HG02588 (cell line): ENCODE results near the gene GPR176.

ENCODE experiments used
- ATAC-seq: cut with Tn5 transposase; IDR thresholded peaks from one replicate; pipeline ENCODE4 v1.9.1; 2021; ENCODE audit warnings: mild to moderate bottlenecking, moderate library complexity; ENCODE audit not compliant: unreplicated experiment

GPR176 gene

DNA sequence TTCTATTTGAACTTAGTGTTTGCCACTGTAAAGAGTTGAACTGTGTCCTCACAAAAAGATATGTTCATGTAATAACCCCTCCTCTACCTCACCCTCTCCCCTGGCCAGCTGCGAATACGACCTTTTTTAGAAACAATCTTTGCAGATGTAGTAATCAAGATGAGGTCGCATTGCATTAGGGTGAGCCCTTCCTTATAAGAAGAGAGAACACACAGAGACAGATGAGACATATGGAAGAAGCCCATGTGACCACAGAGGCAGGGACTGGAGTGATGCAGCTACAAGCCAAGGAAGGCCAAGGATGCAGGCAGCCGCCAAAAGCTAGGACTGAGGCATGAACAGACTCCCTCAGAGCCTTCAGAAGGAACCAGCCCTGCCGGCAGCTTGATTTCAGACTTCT lies 27.6 kb downstream of the GPR176 start:
- no peak for ATAC-seq

DNA sequence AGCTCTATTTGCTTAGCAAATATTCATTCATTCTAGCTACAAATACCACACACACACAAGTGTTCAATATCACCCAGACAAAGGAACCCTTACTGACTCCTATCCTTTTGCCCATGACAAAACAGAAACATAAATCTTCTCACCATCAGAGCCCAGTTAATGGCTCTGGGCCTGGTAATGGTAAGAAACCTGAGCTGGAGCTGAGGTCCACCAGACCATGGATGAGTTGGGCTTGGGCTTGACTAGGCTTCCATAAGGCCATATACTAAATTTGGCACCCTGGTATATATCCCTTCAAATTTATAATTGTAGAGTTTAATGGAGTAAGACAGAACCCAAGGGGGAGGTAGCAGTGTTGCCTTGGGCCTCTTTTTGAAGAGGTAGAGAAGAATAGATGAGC lies 29.4 kb downstream of the GPR176 start:
- ATAC-seq, result no peak

DNA sequence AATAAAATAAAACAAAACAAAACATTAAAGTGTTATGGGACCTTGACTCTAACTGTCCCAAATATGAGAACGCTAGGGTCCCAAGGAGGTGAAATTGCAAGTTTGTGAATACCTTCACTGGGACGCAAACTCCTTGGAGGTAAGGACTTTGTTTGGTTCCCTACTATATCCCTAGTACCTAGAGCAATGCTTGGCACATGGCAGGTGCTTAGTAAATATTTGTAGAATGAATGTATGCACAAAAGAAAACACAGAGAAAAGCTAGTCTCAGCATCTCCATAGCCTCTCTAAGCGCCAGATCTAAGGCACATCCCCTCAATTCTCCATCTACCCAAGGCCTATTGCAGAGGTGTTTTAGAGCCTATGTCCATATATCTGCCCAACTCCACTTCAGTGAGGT lies 30.5 kb downstream of the GPR176 start:
- ATAC-seq, result no peak

GRCh38 chr15:39888809-39889208 lies 31.3 kb downstream of the GPR176 start:
- ATAC-seq, result no peak

- ATAC-seq, result no peak
These were observed 31.8 kb downstream of the GPR176 start for GRCh38 chr15:39888243-39888642.

DNA sequence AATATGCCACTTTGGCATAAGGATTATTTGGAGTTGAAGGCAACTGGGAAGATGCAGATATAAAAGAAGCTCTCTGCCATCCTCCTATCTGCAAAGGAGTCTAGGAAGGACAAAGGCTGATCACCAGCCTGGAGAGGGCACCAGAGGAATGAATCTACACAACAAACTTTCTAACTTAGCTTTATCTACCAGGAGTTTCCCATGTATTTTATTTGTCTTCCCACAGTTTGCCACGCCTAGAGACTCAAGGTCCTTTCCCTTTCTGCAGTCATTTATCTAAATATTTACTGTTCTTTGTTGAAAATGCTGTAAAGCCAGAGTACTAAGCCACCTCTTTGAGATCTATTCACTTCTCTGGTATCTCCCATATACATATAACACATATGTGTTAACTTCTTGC lies 32.2 kb downstream of the GPR176 start:
- no peak for ATAC-seq

GRCh38 chr15:39887211-39887610 lies 32.9 kb downstream of the GPR176 start:
- no peak for ATAC-seq

GRCh38 chr15:39886418-39886817 lies 33.6 kb downstream of the GPR176 start:
- ATAC-seq, result no peak

DNA sequence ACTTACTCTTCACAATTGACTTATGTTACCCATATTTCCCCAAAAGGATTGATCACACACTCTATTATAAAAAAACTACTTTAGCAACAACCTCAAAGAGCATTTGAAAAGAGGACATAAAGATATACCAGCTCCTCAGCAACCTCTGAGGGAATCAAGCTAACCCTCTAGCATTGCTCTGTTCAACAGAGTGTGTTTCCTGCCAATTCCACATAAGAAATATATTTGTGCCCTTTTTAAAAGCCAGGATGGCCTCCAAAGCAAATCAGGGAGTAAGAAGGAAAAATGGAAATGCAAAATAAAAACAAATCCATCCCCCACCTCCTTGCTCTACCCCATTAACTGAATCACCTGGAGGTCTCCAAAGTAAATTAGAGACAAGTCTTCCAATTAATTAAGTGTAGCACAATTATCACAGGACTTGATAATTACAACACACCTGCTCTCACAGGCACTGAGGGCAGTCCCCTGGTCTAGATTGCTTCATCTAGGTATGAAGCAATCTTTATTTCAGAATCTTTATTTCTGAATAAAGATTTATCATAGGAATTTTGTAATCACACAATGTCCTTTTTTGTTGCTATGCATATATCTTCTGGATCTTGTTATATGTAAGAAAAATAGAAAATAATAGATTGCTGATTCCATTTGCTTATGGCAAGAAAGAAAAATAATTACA lies 34.8 kb downstream of the GPR176 start:
- no peak for ATAC-seq

- no peak for ATAC-seq
These were observed 35.7 kb downstream of the GPR176 start for GRCh38 chr15:39884351-39884750.

GRCh38 chr15:39882602-39883001 lies 37.5 kb downstream of the GPR176 start:
- no peak for ATAC-seq

DNA sequence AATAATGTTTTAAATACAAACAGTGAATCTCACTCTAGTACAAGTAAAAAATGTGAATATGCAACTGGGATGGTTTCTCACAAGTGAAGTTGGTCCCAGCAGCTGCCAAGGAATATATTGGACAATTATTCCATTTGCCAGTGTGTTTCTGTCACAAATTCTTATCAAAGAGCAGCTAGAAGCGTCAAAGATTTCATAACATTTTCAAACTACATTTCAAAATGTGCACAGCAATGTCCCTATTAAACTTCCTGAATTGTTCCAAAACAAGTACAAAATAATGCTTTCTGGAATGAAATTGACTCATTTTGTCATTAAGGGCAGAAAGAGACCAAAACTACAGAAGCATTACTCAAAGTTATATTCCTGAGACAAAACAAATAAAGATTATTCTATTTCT lies 38.3 kb downstream of the GPR176 start:
- no peak for ATAC-seq

- ATAC-seq, result no peak
These were observed 39.2 kb downstream of the GPR176 start for GRCh38 chr15:39880718-39881387.

GRCh38 chr15:39878406-39878785 lies 41.7 kb downstream of the GPR176 start:
- ATAC-seq, result no peak

DNA sequence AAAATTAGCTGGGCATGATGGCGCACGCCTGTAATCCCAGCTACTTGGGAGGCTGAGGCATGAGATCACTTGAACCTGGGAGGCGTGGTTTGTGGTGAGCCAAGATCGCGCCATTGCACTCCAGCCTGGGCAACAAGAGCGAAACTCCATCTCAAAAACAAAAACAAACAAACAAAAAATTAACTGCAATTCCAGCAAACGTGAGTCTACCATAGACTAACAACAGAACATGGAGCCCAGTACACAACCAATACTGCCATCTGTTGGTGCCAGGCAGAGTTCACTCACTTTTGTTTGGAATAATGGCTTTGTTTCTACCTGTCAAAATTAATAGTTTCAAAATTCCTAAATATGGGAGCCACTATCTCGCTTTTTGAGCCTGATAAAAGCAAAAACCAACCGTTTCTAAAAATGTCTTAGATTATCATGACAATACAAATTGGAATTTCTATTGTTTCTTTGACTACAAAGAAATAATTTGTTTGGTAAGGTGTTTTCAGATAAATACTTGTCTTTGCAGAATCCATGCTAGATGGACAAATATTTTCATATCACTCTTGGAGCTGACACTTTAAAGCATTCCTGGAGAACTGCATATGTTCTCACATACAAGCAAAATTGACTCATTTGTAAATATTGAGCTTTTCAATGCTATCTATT lies 45.0 kb downstream of the GPR176 start:
- ATAC-seq, result no peak

DNA sequence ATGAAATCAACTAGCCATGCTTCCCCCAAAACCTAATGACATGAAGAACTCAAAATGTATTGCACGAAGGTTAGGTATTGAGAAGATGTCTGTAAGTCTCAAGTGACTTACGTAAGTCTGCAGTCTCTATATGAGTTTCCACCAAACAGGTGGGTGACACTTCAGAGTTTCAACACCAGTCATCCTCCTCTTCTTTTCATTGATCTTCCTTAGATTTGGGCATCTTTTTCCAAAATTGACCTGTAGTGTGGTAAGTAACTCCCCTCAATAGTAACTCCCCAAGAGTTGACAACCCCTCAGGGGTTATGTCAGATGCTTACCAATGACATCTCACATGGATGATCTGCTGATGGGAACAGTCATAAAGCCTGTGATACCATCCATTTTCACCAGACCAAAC lies 46.1 kb downstream of the GPR176 start:
- ATAC-seq, result no peak

DNA sequence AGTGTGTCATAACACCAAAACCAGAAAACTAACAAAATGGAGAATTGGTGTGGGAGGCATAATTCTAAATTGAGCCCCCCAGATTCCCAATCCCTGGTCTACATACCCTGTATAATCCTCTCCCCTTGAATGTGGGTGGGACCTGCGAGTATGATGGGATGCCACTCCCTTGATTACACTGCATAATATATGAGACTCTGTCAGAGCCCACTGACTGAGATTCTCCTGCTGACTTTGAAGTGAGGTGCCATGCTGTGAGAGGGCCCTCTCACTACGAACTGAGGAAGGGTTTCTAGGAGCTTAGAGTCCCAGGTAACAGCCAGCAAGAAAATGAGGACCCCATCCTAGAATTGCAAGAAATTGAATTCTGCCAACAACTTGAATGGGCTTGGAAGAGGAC lies 49.5 kb downstream of the GPR176 start:
- ATAC-seq, result no peak

DNA sequence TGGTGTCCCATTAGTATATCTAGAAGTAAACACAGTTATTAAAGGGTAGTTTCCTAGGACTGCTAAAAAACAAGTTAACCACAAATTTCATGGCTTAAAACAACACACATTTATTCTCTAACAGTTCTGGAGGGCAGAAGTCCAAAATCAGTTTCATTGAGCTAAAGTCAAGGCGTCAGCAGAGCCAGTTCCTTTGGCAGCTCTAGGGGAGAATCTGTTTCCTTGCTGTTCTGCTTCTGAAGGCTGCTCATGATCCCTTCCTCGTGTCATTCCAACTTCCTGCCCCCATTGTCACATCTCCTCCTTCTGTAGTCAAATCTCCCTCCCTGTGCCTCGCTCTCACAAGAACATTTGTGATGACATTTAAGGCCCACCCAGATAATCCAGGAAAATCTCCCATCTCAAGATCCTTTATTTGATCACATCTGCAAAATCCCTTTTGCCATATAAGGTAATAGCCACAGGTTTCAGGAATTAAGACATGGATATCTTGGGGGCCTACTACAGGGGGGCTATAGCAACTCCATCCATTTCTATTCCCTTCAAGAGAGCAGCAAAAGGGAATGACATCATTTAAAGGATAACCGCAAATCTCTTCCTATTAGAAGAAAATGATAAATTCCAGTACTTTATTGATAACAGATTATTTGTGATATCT lies 50.1 kb downstream of the GPR176 start:
- no peak for ATAC-seq

DNA sequence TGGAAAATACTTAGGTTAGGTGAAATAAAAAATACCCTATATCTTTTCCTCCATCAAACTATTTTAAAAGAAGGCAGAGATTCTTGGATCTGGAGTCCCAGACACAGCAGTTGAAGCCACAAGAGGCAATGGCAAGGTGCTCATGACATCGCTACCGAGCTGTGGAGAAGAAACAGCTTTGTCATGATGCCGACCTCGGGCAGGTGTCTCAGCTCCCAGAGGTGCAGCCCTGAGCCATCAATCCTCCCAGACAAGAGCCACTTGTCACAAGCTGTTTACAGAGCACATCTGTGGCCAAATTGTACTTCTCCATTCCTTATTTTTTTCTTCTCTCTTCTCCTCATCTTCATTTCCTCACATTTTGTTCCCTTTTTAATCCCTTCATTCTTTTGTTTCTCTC lies 50.8 kb downstream of the GPR176 start:
- no peak for ATAC-seq

DNA sequence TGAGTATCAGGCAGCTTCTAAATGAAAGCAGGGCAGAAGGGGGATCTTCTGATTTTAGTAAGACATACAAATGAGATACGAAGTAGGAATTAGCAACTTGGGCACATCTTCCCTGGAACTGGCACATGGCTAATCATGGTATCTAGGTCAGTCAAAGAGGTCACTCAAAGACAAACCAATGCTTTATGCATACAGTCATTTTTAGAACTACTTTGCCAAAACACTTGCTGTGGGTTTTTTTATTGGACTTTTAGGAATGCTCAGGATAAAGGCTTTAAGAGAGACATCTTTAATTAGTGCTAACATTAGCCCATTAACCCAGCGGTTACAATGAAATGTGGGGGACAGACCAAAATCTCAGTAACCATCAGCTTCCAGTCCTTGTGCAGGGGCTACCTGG lies 51.7 kb downstream of the GPR176 start:
- ATAC-seq, result no peak

DNA sequence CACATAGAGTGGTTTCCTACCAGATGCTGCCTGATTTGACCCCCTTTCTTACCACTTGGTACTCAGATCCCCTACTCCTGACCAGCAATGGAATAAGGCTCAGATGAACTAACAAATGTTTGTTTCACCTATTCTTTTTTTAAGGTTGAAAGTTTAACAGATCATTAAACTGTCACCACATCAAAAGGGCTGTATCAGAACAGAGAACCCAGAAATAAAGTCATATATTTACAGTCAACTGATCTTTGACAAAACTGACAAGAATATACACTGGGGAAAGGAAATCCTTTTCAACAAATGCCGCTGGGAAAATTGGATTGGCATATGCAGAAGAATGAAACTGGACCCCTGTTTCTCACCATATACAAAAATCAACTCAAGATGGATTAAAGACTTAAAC lies 56.0 kb downstream of the GPR176 start:
- ATAC-seq, result no peak

GRCh38 chr15:39860871-39861270 lies 59.2 kb downstream of the GPR176 start:
- ATAC-seq, result no peak
